GM12865 (cell line): Measurements from ENCODE around the gene BEND6.

Source experiments
- DNase-seq: peaks from one replicate; pipeline ENCODE4 v3.0.0; 2010; ENCODE audit warnings: low read depth
- H3K4me3 ChIP-seq: 2 replicates; pipeline ENCODE4 v1.5.1; 2011; ENCODE audit warnings: mild to moderate bottlenecking, low read depth, low read length, control low read depth
- TF ChIP-seq, protein P1 (sequence below): IDR thresholded peaks from 2 replicates; pipeline ENCODE4 v1.5.1; 2011; ENCODE audit warnings: low read length, control low read depth, low read depth, inconsistent platforms; ENCODE audit not compliant: insufficient read depth; ENCODE audit errors: missing control alignments

The BEND6 gene

GRCh38 chr6:56940977-56941376 is 13.9 kb upstream of the BEND6 start:
- TF ChIP-seq, protein P1, sequence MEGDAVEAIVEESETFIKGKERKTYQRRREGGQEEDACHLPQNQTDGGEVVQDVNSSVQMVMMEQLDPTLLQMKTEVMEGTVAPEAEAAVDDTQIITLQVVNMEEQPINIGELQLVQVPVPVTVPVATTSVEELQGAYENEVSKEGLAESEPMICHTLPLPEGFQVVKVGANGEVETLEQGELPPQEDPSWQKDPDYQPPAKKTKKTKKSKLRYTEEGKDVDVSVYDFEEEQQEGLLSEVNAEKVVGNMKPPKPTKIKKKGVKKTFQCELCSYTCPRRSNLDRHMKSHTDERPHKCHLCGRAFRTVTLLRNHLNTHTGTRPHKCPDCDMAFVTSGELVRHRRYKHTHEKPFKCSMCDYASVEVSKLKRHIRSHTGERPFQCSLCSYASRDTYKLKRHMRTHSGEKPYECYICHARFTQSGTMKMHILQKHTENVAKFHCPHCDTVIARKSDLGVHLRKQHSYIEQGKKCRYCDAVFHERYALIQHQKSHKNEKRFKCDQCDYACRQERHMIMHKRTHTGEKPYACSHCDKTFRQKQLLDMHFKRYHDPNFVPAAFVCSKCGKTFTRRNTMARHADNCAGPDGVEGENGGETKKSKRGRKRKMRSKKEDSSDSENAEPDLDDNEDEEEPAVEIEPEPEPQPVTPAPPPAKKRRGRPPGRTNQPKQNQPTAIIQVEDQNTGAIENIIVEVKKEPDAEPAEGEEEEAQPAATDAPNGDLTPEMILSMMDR, result no peak

GRCh38 chr6:56944661-56945060 is 10.2 kb upstream of the BEND6 start:
- TF ChIP-seq, protein P1, result no peak
- no peak for DNase-seq
- no peak overlapping the region for H3K4me3 ChIP-seq

More at GRCh38 chr6:56940977-56941376, 13.9 kb upstream of the BEND6 start:
- no peak for DNase-seq
- no peak overlapping the region for H3K4me3 ChIP-seq

- no peak for DNase-seq
- TF ChIP-seq, protein P1, result no peak
- H3K4me3 ChIP-seq, result no peak overlapping the region
Observed at GRCh38 chr6:56946368-56946767, 8.5 kb upstream of the BEND6 start.

- TF ChIP-seq, protein P1, result no peak
- H3K4me3 ChIP-seq, result no peak overlapping the region
- DNase-seq, result no peak
Observed at GRCh38 chr6:56947924-56948323, 7.0 kb upstream of the BEND6 start.

DNA sequence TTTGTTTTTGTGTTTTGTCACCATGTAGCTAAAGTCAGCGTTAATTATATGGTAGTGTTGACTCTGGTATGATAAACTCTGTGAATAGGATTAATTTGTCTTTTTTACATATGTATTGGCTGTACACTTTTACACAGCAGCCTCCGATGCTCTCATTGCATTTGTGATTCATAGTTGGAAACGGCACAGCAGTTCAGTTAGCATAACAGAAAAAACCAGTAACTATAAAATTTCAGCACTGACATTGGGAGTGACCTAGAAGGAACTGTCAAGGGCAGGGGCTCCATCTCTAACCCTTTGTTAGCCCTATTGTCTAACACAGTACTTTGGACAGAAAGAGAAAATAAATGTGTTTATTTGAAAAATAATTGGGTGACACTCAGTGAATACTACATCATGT is 5.6 kb upstream of the BEND6 start:
- no peak for DNase-seq
- TF ChIP-seq, protein P1, result no peak
- H3K4me3 ChIP-seq, result no peak overlapping the region

DNA sequence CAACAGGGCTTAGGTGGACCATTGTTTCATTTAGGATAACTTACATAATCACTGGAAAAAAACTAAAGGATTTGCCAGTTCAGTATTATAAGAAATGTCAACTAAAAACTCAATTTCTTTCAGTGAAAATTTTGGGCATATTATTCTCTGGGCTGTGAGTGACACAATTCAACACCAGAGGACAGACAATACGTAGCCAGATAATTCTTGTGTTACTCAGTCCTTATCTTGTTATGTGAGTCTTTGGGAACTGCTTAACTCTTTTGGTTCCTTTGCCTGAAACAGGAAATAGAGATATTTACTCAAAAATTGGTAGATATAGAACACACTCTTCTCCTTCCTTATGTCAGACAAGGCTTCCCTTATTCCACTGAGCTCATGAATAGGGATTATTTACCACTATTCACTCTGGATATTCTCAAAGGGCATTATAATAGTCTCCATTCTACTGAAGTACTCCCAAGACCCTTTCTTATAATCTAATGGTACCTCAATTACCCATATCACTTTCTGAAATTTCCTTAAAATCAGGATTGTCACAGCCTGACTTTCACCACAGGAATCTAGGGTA is 4.9 kb upstream of the BEND6 start:
- DNase-seq, result no peak
- no peak overlapping the region for H3K4me3 ChIP-seq
- TF ChIP-seq, protein P1, result no peak
